Caco-2 (cell line): Measurements from ENCODE around the gene PLEKHG2. TPM values are rescaled to one million over a fixed set of nuclear protein-coding genes. Genes with fewer than 3 reads are reported as not detected.

Source experiments
- BruUV-seq: library from RNA; stranded (reverse); fragments of 400-500 nt; replicated peaks from 2 replicates; lab custom pipeline; 2021; lab: Mats Ljungman, UMichigan
- CTCF ChIA-PET: fragments of 300-600 bp; sonication (Branson Sonifier 250); formaldehyde crosslinking; loops from one replicate; lab custom pipeline; 2022; ENCODE audit warnings: antibody characterized with exemption; lab: Charles Lee
- POLR2A ChIA-PET: fragments of 300-600 bp; sonication (Branson Sonifier 250); formaldehyde crosslinking; loops from one replicate; lab custom pipeline; 2022; ENCODE audit warnings: antibody characterized with exemption; lab: Charles Lee
- DNase-seq, 2 experiments: peaks; one replicate each; pipeline versions ENCODE4 v3.0.0 to v3.0.0-alpha.2; 2020 to 2022
- H3K27me3 ChIP-seq: replicated peaks from 2 replicates; pipeline ENCODE4 v1.6.0; 2011; ENCODE audit warnings: low read length; ENCODE audit not compliant: control insufficient read depth, insufficient read depth
- H3K36me3 ChIP-seq: 2 replicates; pipeline ENCODE4 v1.5.1; 2011; ENCODE audit warnings: low read length; ENCODE audit not compliant: control insufficient read depth, insufficient read depth
- H3K4me1 ChIP-seq: fragments of 250-450 bp; sonication (Bioruptor Pico); 2 replicates; pipeline ENCODE4 v1.5.1; 2020; ENCODE audit warnings: mild to moderate bottlenecking
- H3K4me3 ChIP-seq: 2 replicates; pipeline ENCODE4 v1.5.1; 2011; ENCODE audit warnings: low read depth, mild to moderate bottlenecking, control low read depth, low read length
- H3K9me3 ChIP-seq: fragments of 250-450 bp; sonication (Bioruptor Pico); 2 replicates; pipeline ENCODE4 v1.5.1; 2020; ENCODE audit warnings: mild to moderate bottlenecking, moderate library complexity
- H3K27ac Mint-ChIP-seq: one replicate; pipeline ENCODE4 v1.8.0; 2022; ENCODE audit warnings: mixed read lengths; ENCODE audit not compliant: unreplicated experiment
- H3K27me3 Mint-ChIP-seq: one replicate; pipeline ENCODE4 v1.8.0; 2022; ENCODE audit warnings: mixed read lengths; ENCODE audit not compliant: insufficient read depth, unreplicated experiment
- H3K36me3 Mint-ChIP-seq: one replicate; pipeline ENCODE4 v1.8.0; 2022; ENCODE audit warnings: mild to moderate bottlenecking, mixed read lengths; ENCODE audit not compliant: insufficient read depth, unreplicated experiment
- H3K4me1 Mint-ChIP-seq: one replicate; pipeline ENCODE4 v1.8.0; 2022; ENCODE audit warnings: low read depth, mixed read lengths; ENCODE audit not compliant: unreplicated experiment
- H3K4me3 Mint-ChIP-seq: one replicate; pipeline ENCODE4 v1.8.0; 2022; ENCODE audit warnings: mild to moderate bottlenecking, moderate library complexity, mixed read lengths; ENCODE audit not compliant: unreplicated experiment
- H3K9me3 Mint-ChIP-seq: one replicate; pipeline ENCODE4 v1.8.0; 2022; ENCODE audit warnings: mixed read lengths; ENCODE audit not compliant: unreplicated experiment
- intact Hi-C: fragments of 100-400 bp; cut with micrococcal nuclease; formaldehyde crosslinking; loops from one replicate; pipeline ENCODE4 v1.10.0; 2022; ENCODE audit not compliant: unreplicated experiment
- total RNA-seq: library from RNA; stranded (reverse); gene quantifications from 2 replicates; pipeline ENCODE4 v1.2.3, GENCODE V29; 2022
- TF ChIP-seq, protein P1 (sequence below), 2 experiments: fragments of 200-600 bp in 1 of 2; IDR thresholded peaks; 1 replicate in 1 of 2; 2 replicates in 1 of 2; pipeline versions ENCODE4 v1.5.1 to v1.8.0; 2011 to 2022; ENCODE audit warnings: antibody characterized with exemption in 1 of 2, control low read depth in 1 of 2, inconsistent platforms in 1 of 2, low read depth in 1 of 2, low read length in 1 of 2, mild to moderate bottlenecking in 1 of 2, moderate library complexity in 1 of 2; ENCODE audit not compliant: insufficient read depth in 1 of 2, severe bottlenecking in 1 of 2, unreplicated experiment in 1 of 2

Gene PLEKHG2
- total RNA-seq, 1 experiment from 2014 or later: 49.8 TPM

DNA sequence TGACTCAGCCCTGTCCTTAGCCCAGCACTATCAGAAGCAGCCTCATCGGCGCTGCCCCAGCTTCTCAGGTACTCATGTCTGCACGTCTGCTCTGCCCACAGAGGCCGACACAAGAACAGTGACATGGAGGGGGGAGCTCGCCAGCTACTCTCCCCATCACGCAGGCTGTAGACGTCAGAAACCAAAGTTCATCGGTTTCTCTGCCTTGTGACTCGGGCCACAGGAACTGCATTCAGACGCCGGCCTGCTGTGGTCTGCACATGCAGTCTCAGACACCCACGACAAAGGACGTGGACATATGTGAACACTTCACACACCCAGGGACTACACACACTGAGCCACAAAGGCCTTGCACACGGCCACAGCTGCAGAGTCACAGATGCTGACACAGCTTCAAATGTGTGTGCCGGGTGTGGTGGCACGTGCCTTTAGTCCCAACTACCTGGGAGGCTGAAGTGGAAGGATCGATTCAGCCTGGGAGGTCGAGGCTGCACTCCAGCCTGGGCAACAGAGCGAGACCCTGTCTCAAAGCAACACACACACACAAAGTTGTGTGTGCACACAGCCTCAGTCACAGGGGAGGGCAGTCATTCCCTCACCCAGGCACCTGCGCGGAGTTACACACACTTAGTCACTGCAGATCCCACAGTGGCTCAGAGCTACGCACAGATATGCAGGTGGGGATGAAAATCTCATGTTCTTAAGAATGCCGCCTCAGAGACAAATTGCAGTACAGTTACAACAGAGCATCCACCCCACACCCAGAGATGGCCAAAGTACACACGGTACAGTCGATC, 10.7 kb upstream of the PLEKHG2 start:
- peak overlapping the region; percentile 51 for H3K4me3 ChIP-seq
- H3K27ac Mint-ChIP-seq: peak overlapping the region; percentile 84
- H3K27me3 Mint-ChIP-seq: no peaks in the 10 kb centered on the region
- DNase-seq: peak; percentile 89 to 96
- H3K4me3 Mint-ChIP-seq: peak overlapping the region; percentile 91
- H3K36me3 Mint-ChIP-seq: peaks cover 60% of the 10 kb centered on the region
- H3K27me3 ChIP-seq: no peaks in the 10 kb centered on the region
- no TSS peak for BruUV-seq
- POLR2A ChIA-PET: interaction anchor here (0.5 to 2.8 kb wide), 11 partner anchors 8 to 79 kb away, joined by 3 to 33 read pairs (median 6); partner anchors contain the start of genes MED29, PAF1, PLEKHG2 and RPS16
- H3K4me1 Mint-ChIP-seq: peaks cover 41% of the 10 kb centered on the region
- intact Hi-C loops: loop anchor here (1.0 kb wide), 1 partner anchor 11 kb away; the partner anchor contains the start of gene PLEKHG2
- H3K9me3 Mint-ChIP-seq: no peaks in the 10 kb centered on the region
- H3K9me3 ChIP-seq: no peaks in the 10 kb centered on the region
- H3K4me1 ChIP-seq: peaks cover 59% of the 10 kb centered on the region
- CTCF ChIA-PET: interaction anchor here (0.6 to 1.2 kb wide), 5 partner anchors 10 to 19 kb away, joined by 3 to 16 read pairs (median 3); partner anchors contain the start of gene PLEKHG2
- H3K36me3 ChIP-seq: no peaks in the 10 kb centered on the region
- TF ChIP-seq, protein P1, sequence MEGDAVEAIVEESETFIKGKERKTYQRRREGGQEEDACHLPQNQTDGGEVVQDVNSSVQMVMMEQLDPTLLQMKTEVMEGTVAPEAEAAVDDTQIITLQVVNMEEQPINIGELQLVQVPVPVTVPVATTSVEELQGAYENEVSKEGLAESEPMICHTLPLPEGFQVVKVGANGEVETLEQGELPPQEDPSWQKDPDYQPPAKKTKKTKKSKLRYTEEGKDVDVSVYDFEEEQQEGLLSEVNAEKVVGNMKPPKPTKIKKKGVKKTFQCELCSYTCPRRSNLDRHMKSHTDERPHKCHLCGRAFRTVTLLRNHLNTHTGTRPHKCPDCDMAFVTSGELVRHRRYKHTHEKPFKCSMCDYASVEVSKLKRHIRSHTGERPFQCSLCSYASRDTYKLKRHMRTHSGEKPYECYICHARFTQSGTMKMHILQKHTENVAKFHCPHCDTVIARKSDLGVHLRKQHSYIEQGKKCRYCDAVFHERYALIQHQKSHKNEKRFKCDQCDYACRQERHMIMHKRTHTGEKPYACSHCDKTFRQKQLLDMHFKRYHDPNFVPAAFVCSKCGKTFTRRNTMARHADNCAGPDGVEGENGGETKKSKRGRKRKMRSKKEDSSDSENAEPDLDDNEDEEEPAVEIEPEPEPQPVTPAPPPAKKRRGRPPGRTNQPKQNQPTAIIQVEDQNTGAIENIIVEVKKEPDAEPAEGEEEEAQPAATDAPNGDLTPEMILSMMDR (IDR thresholded peaks at IDR 0.05; ENCODE audit: insufficient read depth in 1 of 2, low read depth in 1 of 2, low read length in 1 of 2, severe bottlenecking in 1 of 2, unreplicated experiment in 1 of 2): no peak

DNA sequence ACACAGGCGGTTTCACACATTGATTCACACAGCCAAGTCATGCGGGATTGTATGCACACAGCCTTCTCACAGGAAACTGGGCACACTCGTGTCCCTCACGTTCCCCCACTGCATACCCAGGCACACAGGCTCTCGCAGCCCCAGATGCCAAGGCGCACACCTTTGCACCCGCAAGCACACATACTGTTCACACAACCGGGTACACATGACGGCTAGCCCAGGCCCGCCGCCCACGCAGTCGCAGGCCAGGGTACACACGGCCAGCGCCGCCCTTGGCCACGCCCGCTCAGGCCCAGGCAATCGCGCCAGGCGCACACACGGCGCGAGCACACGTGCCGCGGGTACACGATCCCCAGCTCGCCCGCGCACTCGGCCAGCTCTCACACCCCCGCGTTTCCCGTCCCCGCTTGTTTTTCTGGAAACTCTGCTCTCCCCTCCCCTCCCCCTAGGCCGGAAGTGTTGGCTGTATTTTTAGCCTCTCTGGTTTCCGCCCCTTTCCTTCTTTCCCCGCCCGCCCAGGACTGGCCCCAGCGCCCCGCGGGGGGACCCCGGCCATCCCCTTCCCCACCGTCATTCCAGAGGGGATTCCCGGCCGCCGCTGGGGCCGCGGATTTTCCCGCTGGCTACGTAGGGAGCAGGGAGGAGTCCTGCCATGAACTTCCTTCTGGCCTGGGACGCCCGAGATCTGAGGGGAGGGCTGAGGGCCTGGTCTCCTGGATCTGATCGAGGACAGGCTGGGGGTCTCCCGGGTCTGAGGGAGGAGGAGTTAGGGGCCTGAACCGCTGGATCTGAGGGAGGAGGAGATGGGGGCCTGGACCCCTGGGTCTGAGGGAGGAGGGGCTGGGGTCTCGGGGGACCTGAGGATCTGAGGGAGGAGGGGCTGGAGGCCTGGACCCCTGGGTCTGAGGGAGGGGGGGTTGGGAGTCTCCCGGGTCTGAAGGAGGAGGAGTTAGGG, 9.8 kb upstream of the PLEKHG2 start:
- no TSS peak for BruUV-seq
- ChIA-PET CTCF (interaction anchor here (0.6 kb wide), 1 partner anchor 9 kb away, joined by 3 read pairs; no protein-coding TSS in a partner anchor), POLR2A (interaction anchor here (1.0 to 2.8 kb wide), 5 partner anchors 9 to 33 kb away, joined by 3 to 33 read pairs (median 7); partner anchors contain the start of genes MED29, PAF1, PLEKHG2 and RPS16)
- H3K4me1 ChIP-seq: peaks cover 55% of the 10 kb centered on the region
- Mint-ChIP-seq H3K36me3 (peaks cover 69% of the 10 kb centered on the region), H3K4me3 (peak overlapping the region; percentile 91), H3K9me3 (no peaks in the 10 kb centered on the region), H3K27me3 (no peaks in the 10 kb centered on the region), H3K27ac (peak overlapping the region; percentile 84), H3K4me1 (peaks cover 40% of the 10 kb centered on the region)
- intact Hi-C loops: loop anchor here (1.0 kb wide), 1 partner anchor 10 kb away; the partner anchor contains the start of gene PLEKHG2
- DNase-seq: peak; percentile 90 to 93
- no peaks in the 10 kb centered on the region for H3K9me3 ChIP-seq
- no peaks in the 10 kb centered on the region for H3K27me3 ChIP-seq
- H3K4me3 ChIP-seq: peak overlapping the region; percentile 51
- H3K36me3 ChIP-seq: no peaks in the 10 kb centered on the region; the same call in 1 of the 2 replicates
- TF ChIP-seq, protein P1 (IDR thresholded peaks at IDR 0.05; ENCODE audit: insufficient read depth in 1 of 2, low read depth in 1 of 2, low read length in 1 of 2, severe bottlenecking in 1 of 2, unreplicated experiment in 1 of 2): peak in 1 of 2 experiments; percentile 17
